Skeletal muscle satellite cell (primary cell): ENCODE data around the gene SNAPC5. TPM values are rescaled to one million over a fixed set of nuclear protein-coding genes. Genes with fewer than 3 reads are reported as not detected.

Experiments used
- H3K27me3 ChIP-seq: 2 replicates; pipeline ENCODE4 v1.7.0; 2013; ENCODE audit warnings: low read length; ENCODE audit not compliant: control insufficient read depth, insufficient read depth
- H3K36me3 ChIP-seq: 2 replicates; pipeline ENCODE4 v1.7.0; 2013; ENCODE audit warnings: mild to moderate bottlenecking, control low read depth, low read length; ENCODE audit not compliant: insufficient read depth
- H3K4me1 ChIP-seq: 2 replicates; pipeline ENCODE4 v1.7.0; 2013; ENCODE audit warnings: low read length; ENCODE audit not compliant: control insufficient read depth, insufficient read depth
- H3K4me2 ChIP-seq: 2 replicates; pipeline ENCODE4 v1.7.0; 2013; ENCODE audit warnings: mild to moderate bottlenecking, low read length
- H3K4me3 ChIP-seq: 2 replicates; pipeline ENCODE4 v1.7.0; 2013; ENCODE audit warnings: low read length
- H3K9ac ChIP-seq: 2 replicates; pipeline ENCODE4 v1.7.0; 2013; ENCODE audit warnings: mild to moderate bottlenecking, low read depth, low read length, moderate library complexity
- H3K9me3 ChIP-seq: replicated peaks from 2 replicates; pipeline ENCODE4 v1.7.0; 2013; ENCODE audit warnings: mild to moderate bottlenecking, control low read depth, low read length
- small RNA-seq: library from RNA; depleted of rRNA; stranded (forward); fragments of <200 nt; gene quantifications from one replicate; pipeline ENCODE3, GENCODE V24; 2012

The SNAPC5 gene

GRCh38 chr15:66452420-66452819 lies 45.1 kb downstream of the SNAPC5 start:
- Histone ChIP-seq H3K4me2 (no peak overlapping the region), H3K4me1 (peaks cover 10% of the 10 kb centered on the region), H3K36me3 (peaks cover 8% of the 10 kb centered on the region), H3K4me3 (no peak overlapping the region), H3K9ac (no peak overlapping the region), H3K27me3 (no peaks in the 10 kb centered on the region), H3K9me3 (no peaks in the 10 kb centered on the region)

Small RNAs within 50 kb of the gene (small RNA-seq; reads per million reads assigned to genes)
- not detected for gene MIR4512
- gene RF01159, result not detected
- gene SNORD16, result not detected
- not detected for gene SNORD18A
- not detected for gene SNORD18B
- not detected for gene SNORD18C
